H1 (cell line): ENCODE data around the gene PRRX1. TPM values are rescaled to one million over a fixed set of nuclear protein-coding genes. Genes with fewer than 3 reads are reported as not detected.

Experiments used
- GTF2F1 ChIP-seq: IDR thresholded peaks from 2 replicates; pipeline ENCODE4 v1.6.1; 2012; ENCODE audit warnings: low read depth, low read length, improper control_type of control experiment, borderline replicate concordance
- KDM1A ChIP-seq: fragments of 200-600, 300-600 bp; sonication (generic); IDR thresholded peaks from 2 replicates; pipeline ENCODE4 v1.7.1; 2016; ENCODE audit warnings: mild to moderate bottlenecking, low read length, borderline replicate concordance
- MAFK ChIP-seq: IDR thresholded peaks from 2 replicates; pipeline ENCODE4 v1.6.1; 2012; ENCODE audit warnings: low read depth, mild to moderate bottlenecking, improper control_type of control experiment, low read length
- polyA plus RNA-seq, 7 experiments: library from polyadenylated mRNA; depleted of rRNA in 3 of 7; stranded (reverse) in 5 of 7; unstranded in 2 of 7; fragments of >200 nt in 5 of 7; fragments of 200-250 nt in 2 of 7; gene quantifications; 1 replicate in 5 of 7; 2 replicates in 1 of 7; 4 replicates in 1 of 7; pipeline versions ENCODE4 v1.2.1 to v1.2.3, GENCODE V29; 2011 to 2013; ENCODE audit warnings: missing spikeins in 2 of 7, mixed read lengths in 2 of 7
- total RNA-seq: library from RNA; stranded (reverse); fragmentation: NEBNext Ultra II Directional; extraction: Animal tissue kit (Norgen Biotek cat#: 25700); gene quantifications from 2 replicates; pipeline ENCODE4 v1.2.1, GENCODE V29; 2021
- TF ChIP-seq, protein P1 (sequence below): IDR thresholded peaks from 2 replicates; pipeline ENCODE4 v1.6.1; 2012; ENCODE audit warnings: inconsistent platforms

Gene PRRX1
- total and polyA plus RNA-seq, 2 of the 8 experiments (the other 6 are each of a cell fraction or from before 2014, with no cell fraction given), result not detected

DNA sequence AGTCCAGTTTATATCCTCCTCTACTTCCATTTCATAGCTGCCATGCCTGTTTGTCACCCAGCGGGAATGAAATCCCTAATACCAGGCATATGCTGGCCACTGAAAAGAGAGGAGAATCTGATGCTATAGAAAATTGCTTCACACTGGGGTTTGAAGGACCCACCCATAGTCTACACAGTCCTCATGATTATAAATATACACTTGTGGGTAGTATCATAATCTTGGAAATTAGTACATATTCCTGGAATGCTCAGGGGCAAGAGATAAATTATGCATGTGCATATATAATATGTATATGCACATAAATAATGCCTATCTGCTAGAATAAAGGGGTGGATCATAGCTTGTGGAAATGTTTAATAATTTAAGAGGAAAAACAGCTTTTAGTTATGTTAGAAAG is 105.8 kb downstream of the PRRX1 start (continued):
- no peak for TF ChIP-seq GTF2F1
- TF ChIP-seq KDM1A, result no peak
- TF ChIP-seq, protein P1, sequence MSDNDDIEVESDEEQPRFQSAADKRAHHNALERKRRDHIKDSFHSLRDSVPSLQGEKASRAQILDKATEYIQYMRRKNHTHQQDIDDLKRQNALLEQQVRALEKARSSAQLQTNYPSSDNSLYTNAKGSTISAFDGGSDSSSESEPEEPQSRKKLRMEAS, result no peak
- TF ChIP-seq MAFK, result no peak
